SK-N-SH (cell line): Measurements from ENCODE around the gene KIAA0232. TPM values are rescaled to one million over a fixed set of nuclear protein-coding genes. Genes with fewer than 3 reads are reported as not detected.

Source experiments
- CTCF ChIA-PET: fragments of 300-600, 350-600 bp; formaldehyde crosslinking; extraction: SDS; loops from one replicate; lab custom pipeline; 2021; lab: Yijun Ruan, JAX
- POLR2A ChIA-PET: fragments of 350-600 bp; sonication (Branson Sonifier 250); formaldehyde crosslinking; extraction: SDS; loops from one replicate; lab custom pipeline; 2020; ENCODE audit warnings: antibody characterized with exemption, inconsistent platforms; lab: Yijun Ruan, JAX
- DNase-seq: peaks from one replicate; pipeline ENCODE4 v3.0.0; 2012
- H2AFZ ChIP-seq: fragments of 200-600 bp; sonication (generic); 2 replicates; pipeline ENCODE4 v1.8.1; 2016; ENCODE audit warnings: antibody characterized with exemption, mild to moderate bottlenecking, low read depth
- H3F3A ChIP-seq: fragments of 200-600 bp; sonication (generic); replicated peaks from 2 replicates; pipeline ENCODE3; 2016; ENCODE audit warnings: antibody characterized with exemption, mild to moderate bottlenecking; ENCODE audit not compliant: insufficient read depth
- H3K27ac ChIP-seq, 2 experiments: fragments of 200-500 bp in 1 of 2; fragments of 200-600 bp in 1 of 2; sonication (Bioruptor generic) in 1 of 2; sonication (generic), shearing (Covaris generic) in 1 of 2; 2 replicates each; pipeline versions ENCODE4 v1.5.1 to v1.6.1; 2014 to 2016; ENCODE audit warnings: low read depth in 2 of 2, inconsistent platforms in 1 of 2, low read length in 1 of 2, mild to moderate bottlenecking in 1 of 2, mixed read lengths in 1 of 2
- H3K27me3 ChIP-seq: fragments of 200-600 bp; sonication (generic), shearing (Covaris generic); 2 replicates; pipeline ENCODE4 v1.6.1; 2016; ENCODE audit warnings: mixed run types; ENCODE audit not compliant: insufficient read depth
- H3K36me3 ChIP-seq, 2 experiments: fragments of 200-500 bp in 1 of 2; fragments of 200-600 bp in 1 of 2; sonication (Bioruptor generic) in 1 of 2; sonication (generic) in 1 of 2; replicated peaks in 1 of 2; 2 replicates each; pipeline versions ENCODE3 to v1.5.1; 2014 to 2016; ENCODE audit warnings: low read length in 1 of 2, mild to moderate bottlenecking in 1 of 2; ENCODE audit not compliant: insufficient read depth in 2 of 2, control insufficient read depth in 1 of 2
- H3K4me1 ChIP-seq, 2 experiments: fragments of 200-500 bp in 1 of 2; fragments of 200-600 bp in 1 of 2; sonication (Bioruptor generic) in 1 of 2; sonication (generic), shearing (Covaris generic) in 1 of 2; 2 replicates each; pipeline versions ENCODE4 v1.5.1 to v1.6.1; 2014 to 2016; ENCODE audit warnings: low read depth in 1 of 2, low read length in 1 of 2, mixed run types in 1 of 2; ENCODE audit not compliant: insufficient read depth in 2 of 2, control insufficient read depth in 1 of 2
- H3K4me2 ChIP-seq: fragments of 200-600 bp; sonication (generic), shearing (Covaris generic); 2 replicates; pipeline ENCODE4 v1.6.1; 2017; ENCODE audit warnings: mixed run types
- H3K4me3 ChIP-seq, 2 experiments: fragments of 200-500 bp in 1 of 2; fragments of 200-600 bp in 1 of 2; sonication (Bioruptor generic) in 1 of 2; sonication (generic), shearing (Covaris generic) in 1 of 2; 2 replicates each; pipeline versions ENCODE4 v1.5.1 to v1.8.1; 2014 to 2016; ENCODE audit warnings: low read depth in 2 of 2, inconsistent platforms in 1 of 2, low read length in 1 of 2, mild to moderate bottlenecking in 1 of 2, mixed read lengths in 1 of 2, moderate library complexity in 1 of 2
- H3K79me2 ChIP-seq: fragments of 200-600 bp; sonication (generic); 2 replicates; pipeline ENCODE4 v1.8.1; 2017; ENCODE audit warnings: mild to moderate bottlenecking; ENCODE audit not compliant: insufficient read depth
- H3K9ac ChIP-seq: fragments of 200-600 bp; sonication (generic); 2 replicates; pipeline ENCODE4 v1.6.1; 2017; ENCODE audit warnings: mixed run types
- H3K9me2 ChIP-seq: fragments of 200-600 bp; sonication (generic); 2 replicates; pipeline ENCODE4 v1.6.1; 2017; ENCODE audit warnings: mixed run types
- H3K9me3 ChIP-seq: fragments of 200-600 bp; sonication (generic); 2 replicates; pipeline ENCODE4 v1.6.1; 2017; ENCODE audit warnings: mixed run types, mild to moderate bottlenecking, moderate library complexity
- H4K20me1 ChIP-seq: fragments of 200-600 bp; sonication (generic); 2 replicates; pipeline ENCODE4 v1.6.1; 2017; ENCODE audit warnings: mild to moderate bottlenecking, mixed run types; ENCODE audit not compliant: insufficient read depth
- CHD2 ChIP-seq: fragments of 150-350 bp; IDR thresholded peaks from 2 replicates; pipeline ENCODE4 v1.6.1; 2018; ENCODE audit warnings: low read length; ENCODE audit not compliant: partially characterized antibody
- ELF1 ChIP-seq: IDR thresholded peaks from 2 replicates; pipeline ENCODE4 v1.4.0; 2012
- EP300 ChIP-seq, 2 experiments: IDR thresholded peaks; 2 replicates each; pipeline versions ENCODE4 v1.4.0 to v1.6.1; 2012; ENCODE audit warnings: borderline replicate concordance in 1 of 2, low read depth in 1 of 2, low read length in 1 of 2
- EZH2phosphoT487 ChIP-seq: fragments of 200-600 bp; sonication (generic); IDR thresholded peaks from 2 replicates; pipeline ENCODE4 v1.6.1; 2017; ENCODE audit warnings: low read depth, mixed run types, mild to moderate bottlenecking, antibody characterized with exemption, moderate library complexity, borderline replicate concordance
- FOXJ3 ChIP-seq: sonication (generic); formaldehyde crosslinking; IDR thresholded peaks from 2 replicates; pipeline ENCODE4 v1.5.1; 2020; ENCODE audit warnings: mild to moderate bottlenecking, missing genetic modification reagents
- FOXM1 ChIP-seq: IDR thresholded peaks from 2 replicates; pipeline ENCODE4 v1.4.0; 2012; ENCODE audit warnings: low read depth, mild to moderate bottlenecking
- GABPA ChIP-seq: IDR thresholded peaks from 2 replicates; pipeline ENCODE4 v1.4.0; 2012; ENCODE audit warnings: low read depth, mild to moderate bottlenecking
- GATA2 ChIP-seq: sonication (generic); formaldehyde crosslinking; IDR thresholded peaks from 2 replicates; pipeline ENCODE4 v1.5.0; 2020; ENCODE audit warnings: mild to moderate bottlenecking, missing genetic modification reagents
- MAX ChIP-seq: IDR thresholded peaks from 2 replicates; pipeline ENCODE4 v1.4.0; 2012; ENCODE audit warnings: low read depth
- MXI1 ChIP-seq: IDR thresholded peaks from 2 replicates; pipeline ENCODE4 v1.6.1; 2012; ENCODE audit warnings: mild to moderate bottlenecking, low read depth, low read length, improper control_type of control experiment
- NRF1 ChIP-seq: IDR thresholded peaks from 2 replicates; pipeline ENCODE4 v1.6.1; 2012; ENCODE audit warnings: low read depth, mild to moderate bottlenecking, low read length
- PBX3 ChIP-seq: IDR thresholded peaks from 2 replicates; pipeline ENCODE4; 2012
- RCOR1 ChIP-seq: fragments of 150-350 bp; IDR thresholded peaks from 2 replicates; pipeline ENCODE4 v1.6.1; 2017; ENCODE audit warnings: antibody characterized with exemption, low read length
- RFX5 ChIP-seq: IDR thresholded peaks from 2 replicates; pipeline ENCODE4 v1.6.1; 2012; ENCODE audit warnings: mild to moderate bottlenecking, improper control_type of control experiment, low read length
- SIN3A ChIP-seq: IDR thresholded peaks from 2 replicates; pipeline ENCODE4 v1.6.1; 2012; ENCODE audit warnings: low read depth, mild to moderate bottlenecking, low read length, moderate library complexity, borderline replicate concordance
- TAF1 ChIP-seq: IDR thresholded peaks from 2 replicates; pipeline ENCODE4 v1.6.1; 2012; ENCODE audit warnings: low read depth, mild to moderate bottlenecking, low read length, moderate library complexity, borderline replicate concordance
- USF2 ChIP-seq: fragments of 150-350 bp; IDR thresholded peaks from 2 replicates; pipeline ENCODE4 v1.6.1; 2017; ENCODE audit warnings: antibody characterized with exemption, low read length, low read depth, borderline replicate concordance
- WGBS: methylation state at CpG from one replicate; pipeline ENCODE4 v1.1.6; 2017; ENCODE audit warnings: low lambda C conversion rate; 5-methylcytosine and 5-hydroxymethylcytosine counted together
- polyA plus RNA-seq, 3 experiments: library from polyadenylated mRNA; depleted of rRNA; stranded (reverse); fragments of >200 nt; gene quantifications; 2 replicates each; pipeline ENCODE4 v1.2.3, GENCODE V29; 2012

The KIAA0232 gene
- polyA plus RNA-seq, 1 of the 3 experiments (the other 2 are of a cell fraction) = 5.7 TPM

- TF ChIP-seq PBX3 = no peak
Measured at GRCh38 chr4:6825403-6825802, 42.9 kb downstream of the KIAA0232 start (continued).

- peaks cover 4 to 12% of the 10 kb centered on the region in 2 experiments; a peak in 2 of 4 replicates for H3K4me1 ChIP-seq
- H2AFZ ChIP-seq = no peak overlapping the region
- H3K9me3 ChIP-seq = no peaks in the 10 kb centered on the region
- TF ChIP-seq RCOR1 = 0 out of 2 replicates have a peak, but pooled peaks have one; percentile 28
- no peak for TF ChIP-seq FOXJ3 (CRISPR knock-in tag)
- H3K36me3 ChIP-seq = peaks cover 39 to 41% of the 10 kb centered on the region in 2 experiments
- H4K20me1 ChIP-seq = peaks cover 45% of the 10 kb centered on the region
- H3K9ac ChIP-seq = no peak overlapping the region
- no peaks in the 10 kb centered on the region for H3K27me3 ChIP-seq
- DNase-seq = peak; percentile 27
- H3K4me2 ChIP-seq = no peak overlapping the region
- H3K27ac ChIP-seq = peak overlapping the region in 1 of 2 experiments; percentile 29; a peak in 1 of 4 replicates
- CTCF ChIA-PET = interaction anchor here (1.7 kb wide), 2 partner anchors 46 to 107 kb away, joined by 5 to 7 read pairs; no protein-coding TSS in a partner anchor
- WGBS = 86% methylated on average over 9 of the region's 9 CpGs
- H3F3A ChIP-seq = peaks cover 16% of the 10 kb centered on the region
- peaks cover 57% of the 10 kb centered on the region for H3K79me2 ChIP-seq
- POLR2A ChIA-PET = no interaction called here
- H3K9me2 ChIP-seq = no peaks in the 10 kb centered on the region
- no peak overlapping the region for H3K4me3 ChIP-seq
Measured at GRCh38 chr4:6826781-6827508, 44.4 kb downstream of the KIAA0232 start.

- Histone ChIP-seq H3K36me3 (peaks cover 41 to 54% of the 10 kb centered on the region in 2 experiments), H4K20me1 (peaks cover 41% of the 10 kb centered on the region), H3K9me2 (no peaks in the 10 kb centered on the region), H3K79me2 (peaks cover 42% of the 10 kb centered on the region), H3K4me2 (no peak overlapping the region), H3K27ac (no peak overlapping the region), H3K9me3 (no peaks in the 10 kb centered on the region), H3F3A (peaks cover 9% of the 10 kb centered on the region), H2AFZ (no peak overlapping the region), H3K27me3 (no peaks in the 10 kb centered on the region), H3K9ac (no peak overlapping the region), H3K4me3 (no peak overlapping the region), H3K4me1 (peaks cover 4 to 8% of the 10 kb centered on the region in 2 experiments; a peak in 2 of 4 replicates)
- WGBS = 99% methylated on average over 5 of the region's 5 CpGs
- TF ChIP-seq MAX (no peak), MXI1 (no peak), RCOR1 (no peak), EZH2phosphoT487 (no peak), USF2 (no peak), NRF1 (no peak), FOXM1 (no peak), TAF1 (no peak), SIN3A (no peak), ELF1 (no peak), CHD2 (no peak), GATA2 (no peak), RFX5 (no peak), EP300 (IDR thresholded peaks at IDR 0.05; ENCODE audit: borderline replicate concordance in 1 of 2, low read depth in 1 of 2, low read length in 1 of 2) (no peak), GABPA (no peak)
- CTCF ChIA-PET = no interaction called here
- POLR2A ChIA-PET = no interaction called here
- no peak for DNase-seq
Measured at GRCh38 chr4:6829086-6829485, 46.6 kb downstream of the KIAA0232 start.
